ENCODE data around the gene ALG8.

Gene ALG8

GRCh38 chr11:78054971-78055370, 84.5 kb downstream of the ALG8 start:
- in situ Hi-C loops (cut with HindIII; ENCODE audit: low pct_unique_long_range_greater_than_20kb, low sequenced_read_pairs) = no loop called here
- no peak for DNase-seq (ENCODE audit: low read depth in 1 of 2, low spot score in 1 of 2)

GRCh38 chr11:78050964-78051831, 88.2 kb downstream of the ALG8 start:
- in situ Hi-C loops (cut with HindIII; ENCODE audit: low pct_unique_long_range_greater_than_20kb, low sequenced_read_pairs) = no loop called here
- no peak for DNase-seq (ENCODE audit: low read depth in 1 of 2, low spot score in 1 of 2)
- TF ChIP-seq JUND (IDR thresholded peaks at IDR 0.05; ENCODE audit: low read depth) = no peak

More at GRCh38 chr11:78054971-78055370, 84.5 kb downstream of the ALG8 start:
- no peak for TF ChIP-seq JUND (IDR thresholded peaks at IDR 0.05; ENCODE audit: low read depth)
